GM18526 (cell line): ENCODE results near the gene TRPV6.

ENCODE experiments used
- POLR2A ChIP-seq: IDR thresholded peaks from 3 replicates; pipeline ENCODE4 v1.6.1; 2011; ENCODE audit not compliant: insufficient read length; ENCODE audit errors: extremely low read depth

The TRPV6 gene

GRCh38 chr7:142913051-142913450, 27.5 kb upstream of the TRPV6 start:
- no peak for TF ChIP-seq POLR2A

DNA sequence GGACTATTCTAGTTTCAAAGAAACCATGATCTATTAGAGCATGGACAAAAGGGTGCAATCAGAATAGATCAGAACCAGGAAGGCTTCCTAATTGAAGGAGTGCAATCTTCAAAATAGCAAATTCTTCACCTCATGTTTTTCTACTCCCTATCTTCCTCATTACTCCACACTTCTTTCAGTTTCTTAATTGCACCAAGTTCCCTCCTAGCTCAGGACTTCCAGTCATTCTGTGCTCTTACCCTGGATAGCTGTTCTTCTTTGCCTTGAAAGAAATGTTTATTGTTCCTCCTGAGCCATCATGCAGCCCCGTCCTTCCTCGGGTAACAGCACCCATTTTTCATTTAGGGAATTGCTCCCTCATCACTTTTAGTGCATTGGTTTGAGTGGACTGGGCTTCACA, 24.9 kb upstream of the TRPV6 start:
- TF ChIP-seq POLR2A, result no peak

DNA sequence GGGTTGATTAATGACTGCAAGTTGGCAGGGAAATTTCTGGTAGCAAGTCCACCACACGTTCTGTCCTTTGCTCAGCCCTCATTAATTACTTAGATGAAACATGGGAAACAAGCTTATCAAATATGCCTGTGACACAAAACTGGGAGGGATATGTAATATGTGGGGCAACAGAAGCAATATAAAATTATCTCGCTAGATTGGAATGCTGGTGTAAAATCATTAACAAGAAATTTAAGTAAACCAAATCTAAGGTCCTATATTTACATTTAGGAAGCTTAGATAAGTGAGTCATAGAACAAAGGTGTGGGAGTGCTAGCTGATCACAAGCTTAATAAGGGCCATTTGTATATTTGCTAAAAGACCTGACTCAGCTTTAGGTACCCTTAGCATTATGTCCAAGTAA, 24.5 kb upstream of the TRPV6 start:
- TF ChIP-seq POLR2A, result no peak

DNA sequence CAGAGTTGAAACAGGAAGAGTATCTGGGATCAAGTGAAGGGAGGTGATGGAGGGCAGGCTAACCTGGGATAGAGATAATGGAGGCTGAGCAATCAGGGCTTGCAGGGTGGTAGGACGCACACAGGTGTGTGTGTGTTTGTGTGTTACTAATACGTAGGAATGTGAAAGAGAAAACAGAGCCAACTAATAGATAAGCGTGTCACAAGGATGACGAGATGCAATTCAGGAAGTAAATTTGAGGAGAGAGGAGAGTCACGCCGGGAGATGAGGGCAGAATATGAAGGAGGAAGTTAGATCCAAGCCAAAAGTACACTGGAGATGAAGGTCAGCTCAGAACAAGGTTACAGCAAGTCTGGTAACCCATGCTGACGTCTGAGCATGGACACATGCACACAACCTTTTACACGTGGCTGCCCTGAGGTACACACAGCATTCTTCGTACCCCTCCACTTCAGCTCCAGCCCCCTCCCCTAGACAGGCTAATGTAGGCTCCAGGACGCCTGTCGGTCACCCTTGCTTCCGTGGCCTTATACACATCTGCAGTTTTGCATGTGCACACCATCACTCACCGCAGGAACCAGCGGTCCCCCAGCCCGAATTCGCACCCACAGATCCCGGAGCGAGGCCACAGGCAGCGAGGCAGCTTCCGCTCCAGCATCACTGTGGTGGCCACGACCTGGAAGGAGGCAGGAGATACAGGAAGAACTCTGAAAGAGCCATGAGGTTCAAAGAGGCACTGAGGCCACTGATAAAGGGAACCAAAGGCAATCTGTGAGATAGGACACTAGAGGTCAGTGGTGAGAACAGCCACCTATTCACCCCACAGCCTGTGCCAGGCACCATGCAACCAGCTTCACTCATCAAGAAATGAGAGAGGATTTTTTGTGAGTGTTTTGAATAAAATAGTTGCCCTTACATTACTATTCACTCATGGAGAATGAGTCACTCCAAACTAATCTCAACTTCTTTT, 23.7 kb upstream of the TRPV6 start:
- no peak for TF ChIP-seq POLR2A

- TF ChIP-seq POLR2A, result no peak
Measured at GRCh38 chr7:142908290-142908689, 22.7 kb upstream of the TRPV6 start.

GRCh38 chr7:142906643-142907042, 21.1 kb upstream of the TRPV6 start:
- TF ChIP-seq POLR2A, result no peak

GRCh38 chr7:142905759-142906158, 20.2 kb upstream of the TRPV6 start:
- no peak for TF ChIP-seq POLR2A

DNA sequence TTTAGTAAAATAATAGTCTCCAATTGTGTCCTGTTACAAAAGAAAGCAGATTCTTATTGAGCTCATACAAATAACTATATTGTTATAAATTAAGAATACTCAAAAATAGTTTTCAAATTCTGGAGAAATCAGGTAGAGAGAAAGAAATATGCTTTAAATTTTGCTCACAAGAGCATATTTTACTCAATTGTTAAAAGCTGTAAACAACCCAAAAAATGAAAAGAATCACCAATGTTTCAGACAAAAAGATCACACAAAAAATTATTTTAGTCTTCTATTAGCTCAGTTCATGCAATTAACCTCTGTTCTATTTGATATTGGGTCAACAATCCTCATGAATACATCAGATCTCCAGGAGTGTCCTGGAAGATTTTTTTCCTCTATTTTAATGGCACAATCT, 18.6 kb upstream of the TRPV6 start:
- no peak for TF ChIP-seq POLR2A

DNA sequence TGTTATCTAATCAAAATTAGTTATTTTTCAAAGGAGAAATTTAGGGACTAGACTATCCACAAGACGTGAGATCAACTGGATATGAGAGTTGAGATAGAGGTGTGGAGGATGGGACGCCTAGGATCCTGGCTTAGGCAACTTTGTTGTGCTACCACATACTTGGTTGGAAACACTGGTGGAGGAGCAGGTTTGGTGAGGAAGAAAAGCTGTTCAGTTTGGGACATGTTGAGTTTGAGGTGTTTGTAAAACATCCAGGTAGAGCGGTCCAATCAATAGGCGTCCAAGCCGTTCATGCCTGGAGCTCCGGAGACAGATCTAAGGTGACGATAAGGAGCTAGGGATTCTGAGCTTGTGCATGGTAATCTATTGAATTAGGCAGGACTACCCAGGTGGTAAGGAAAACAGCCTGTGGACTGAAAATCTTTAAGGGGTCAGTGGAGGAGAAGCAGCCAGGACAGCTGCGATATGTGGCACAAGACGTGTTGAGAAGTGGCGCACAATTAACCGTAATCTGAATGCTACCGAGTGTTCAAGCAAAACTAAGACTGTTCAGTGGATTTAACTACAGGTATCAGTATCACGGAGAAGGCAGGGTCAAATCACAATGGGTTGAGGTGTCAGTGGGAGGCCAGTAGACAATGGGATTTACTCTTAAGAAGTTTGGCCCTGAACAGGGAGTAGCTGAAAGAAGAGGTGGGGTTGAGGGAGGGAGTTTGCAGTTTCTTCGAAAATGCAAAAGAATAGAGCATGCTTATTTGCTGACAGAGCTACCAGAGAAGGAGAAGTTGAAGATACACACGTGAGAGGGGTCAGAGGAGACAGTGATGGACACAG, 16.1 kb upstream of the TRPV6 start:
- TF ChIP-seq POLR2A, result no peak

DNA sequence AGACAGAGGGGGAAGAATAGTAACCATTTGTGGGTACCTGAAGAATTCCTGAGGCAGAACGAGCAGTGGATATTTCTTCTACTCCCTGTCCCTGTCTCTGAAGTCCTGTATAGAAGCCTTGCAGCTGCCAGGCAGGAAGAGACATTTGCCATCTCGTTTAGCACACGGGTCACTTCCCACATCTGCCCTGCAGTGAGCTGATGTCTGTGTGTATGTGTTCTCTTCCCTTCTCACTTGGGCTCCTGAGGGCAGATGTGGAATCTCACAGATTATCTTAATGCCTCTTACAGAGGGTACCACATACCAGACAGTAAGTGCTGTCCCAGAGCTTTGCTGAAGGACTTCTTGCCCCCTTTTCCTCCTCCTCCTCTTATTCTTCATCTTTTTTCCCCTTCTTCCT, 14.1 kb upstream of the TRPV6 start:
- TF ChIP-seq POLR2A, result no peak

DNA sequence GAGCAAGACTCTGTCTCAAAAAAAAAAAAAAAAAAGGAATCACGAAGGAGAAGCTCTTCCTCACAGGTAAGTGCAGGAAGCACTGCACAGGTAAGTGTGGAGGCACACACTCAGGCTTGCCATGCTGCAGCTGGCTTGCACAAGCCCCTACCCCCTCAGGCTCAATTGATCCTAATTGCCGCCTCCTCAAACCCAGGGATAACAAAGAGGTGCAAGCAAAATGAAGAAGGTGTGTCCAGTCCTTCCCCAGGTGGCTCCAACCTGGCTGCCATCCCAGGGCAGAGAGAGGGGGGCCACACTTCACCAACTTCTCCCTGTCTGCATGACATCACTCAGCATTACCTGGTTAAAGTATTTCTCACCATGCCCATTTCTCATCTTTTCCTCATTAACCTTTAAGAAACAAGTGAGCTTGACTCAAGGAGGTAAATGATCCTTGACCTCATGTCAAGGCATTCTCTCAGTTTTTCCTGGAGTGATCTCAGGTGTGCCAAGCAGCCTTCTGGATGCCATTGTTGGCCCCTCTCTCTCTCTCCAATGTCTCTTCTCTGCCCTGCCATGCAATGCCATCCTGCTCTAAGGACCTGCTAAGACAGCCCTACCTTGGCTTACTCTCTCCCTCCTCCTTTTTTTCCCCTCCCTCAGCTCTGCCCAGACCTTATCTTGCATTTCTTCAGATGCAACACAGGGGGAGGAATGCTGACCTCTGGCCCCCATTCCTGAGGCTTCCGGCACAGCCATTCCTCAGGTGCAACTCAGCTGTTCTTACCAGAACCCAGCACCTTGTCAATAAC, 13.0 kb upstream of the TRPV6 start:
- no peak for TF ChIP-seq POLR2A

DNA sequence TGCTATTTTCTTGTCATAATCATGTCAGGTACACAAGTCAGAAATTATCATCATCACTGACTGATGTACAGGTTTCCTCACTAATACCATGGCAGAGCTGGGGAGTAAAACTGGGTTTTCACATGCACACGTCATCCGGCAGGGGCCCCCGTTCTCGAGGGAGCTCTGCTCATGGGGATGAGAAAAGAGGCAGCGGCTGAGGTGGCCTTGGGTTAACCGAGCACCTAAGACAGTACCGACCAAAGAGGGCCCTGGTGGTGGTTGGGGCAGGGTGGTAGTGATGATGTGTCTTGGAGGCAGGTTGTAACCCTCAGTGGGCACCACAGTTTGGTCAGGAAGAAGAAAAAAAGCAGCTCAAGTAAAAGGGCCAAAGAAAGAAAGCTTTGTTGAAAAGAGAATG, 12.1 kb upstream of the TRPV6 start:
- TF ChIP-seq POLR2A, result no peak

DNA sequence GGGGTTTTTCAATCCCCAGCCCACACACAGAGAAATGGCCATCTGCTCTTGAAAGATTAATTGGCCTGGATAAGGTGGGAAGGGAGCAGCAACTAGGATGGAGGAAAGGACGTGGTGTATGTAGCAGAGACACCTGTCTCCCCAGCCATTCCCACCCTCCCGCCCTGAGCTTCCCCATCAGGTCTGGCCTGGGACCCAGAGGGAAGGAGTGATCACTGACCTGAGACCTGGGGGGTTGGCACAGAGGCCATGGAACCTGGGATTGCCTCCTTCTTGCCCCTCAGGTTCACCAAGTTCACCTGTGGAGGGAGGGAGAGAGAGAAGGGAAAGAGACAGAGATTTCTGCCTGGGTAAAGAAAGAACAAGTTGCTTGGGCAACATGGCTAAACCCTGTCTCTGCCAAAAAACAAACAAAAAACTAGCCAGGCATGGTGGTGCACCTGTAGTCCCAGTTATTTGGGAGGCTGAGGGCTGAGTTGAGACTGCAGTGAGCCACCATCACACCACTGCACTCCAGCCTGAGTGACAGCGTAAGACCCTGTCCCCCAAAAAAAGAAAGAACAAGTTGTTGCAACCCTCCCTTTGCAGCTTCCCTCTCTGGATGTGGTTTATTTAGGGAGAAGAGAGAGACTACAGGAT, 11.3 kb upstream of the TRPV6 start:
- no peak for TF ChIP-seq POLR2A

DNA sequence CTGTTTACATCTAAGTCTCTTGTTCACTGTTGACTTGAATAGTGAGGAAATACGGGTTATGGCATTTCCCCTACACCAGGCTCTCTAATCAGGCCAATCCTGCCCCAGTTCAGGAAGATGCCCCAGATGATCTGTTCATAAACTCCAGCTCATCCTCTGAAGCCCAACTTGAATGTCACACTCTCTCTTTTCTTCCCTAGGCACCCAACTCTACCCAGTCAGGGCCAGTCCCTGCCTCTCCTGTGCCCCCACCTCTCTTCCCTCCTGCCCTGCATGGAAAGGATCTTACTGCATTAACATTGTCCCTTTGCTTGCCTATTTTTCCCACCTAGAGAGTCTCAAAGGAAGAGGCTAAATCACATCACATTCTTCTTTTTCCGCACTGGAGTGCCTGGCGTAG, 10.6 kb upstream of the TRPV6 start:
- TF ChIP-seq POLR2A, result no peak
